NCI-H2227 treated with DMSO at 0.1 percent for 48 hours (cell line): ENCODE data around the gene SPINK1.
"Not testable (repeated sequence)": the region's sequence is repeated elsewhere in the genome, so short reads cannot be mapped to it uniquely, and the experiment has no call there.

Source experiments
- DNase-seq: peaks from one replicate; lab custom pipeline; 2025; lab: John Stamatoyannopoulos, UW

SPINK1 gene

DNA sequence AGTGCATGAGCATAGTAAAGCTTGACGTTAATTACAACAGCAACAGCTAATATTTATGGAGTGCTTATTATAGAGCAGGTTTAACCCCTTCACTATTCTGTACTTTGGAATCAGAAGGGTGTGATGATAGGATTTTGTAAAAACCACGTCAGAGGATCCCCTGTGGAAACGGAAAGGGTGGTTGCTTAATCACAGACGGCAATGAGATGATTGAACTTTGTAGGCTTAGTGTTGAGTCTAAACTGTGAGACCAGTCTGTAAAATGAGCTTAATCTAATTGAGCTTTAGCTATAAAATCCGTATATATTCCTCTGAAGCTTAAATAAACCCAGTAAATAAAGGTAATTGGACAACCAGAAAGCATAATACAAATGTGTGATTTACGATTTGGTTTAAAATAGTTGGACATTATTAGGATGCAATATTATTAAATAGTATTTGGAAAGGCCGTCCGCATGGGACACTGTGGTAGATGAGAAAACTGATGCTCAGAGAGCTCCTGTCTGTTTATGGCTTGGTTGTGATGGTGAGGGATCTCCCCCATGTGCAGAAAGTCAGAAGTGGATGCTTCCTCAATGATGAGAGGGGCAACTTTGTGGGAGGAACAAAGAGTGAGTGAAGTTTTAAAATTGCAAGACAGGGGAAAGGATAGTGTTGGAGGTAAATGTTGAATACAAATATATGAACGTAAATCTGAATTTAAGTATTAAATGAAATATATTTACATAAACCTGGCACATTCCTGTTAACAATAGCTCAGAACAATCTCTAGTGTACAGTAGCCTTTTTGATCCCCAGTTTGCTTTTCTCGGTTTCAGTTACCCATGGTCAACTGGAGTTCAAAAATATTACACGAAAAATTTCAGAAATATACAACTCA, 23.7 kb upstream of the SPINK1 start:
- DNase-seq: no peak

DNA sequence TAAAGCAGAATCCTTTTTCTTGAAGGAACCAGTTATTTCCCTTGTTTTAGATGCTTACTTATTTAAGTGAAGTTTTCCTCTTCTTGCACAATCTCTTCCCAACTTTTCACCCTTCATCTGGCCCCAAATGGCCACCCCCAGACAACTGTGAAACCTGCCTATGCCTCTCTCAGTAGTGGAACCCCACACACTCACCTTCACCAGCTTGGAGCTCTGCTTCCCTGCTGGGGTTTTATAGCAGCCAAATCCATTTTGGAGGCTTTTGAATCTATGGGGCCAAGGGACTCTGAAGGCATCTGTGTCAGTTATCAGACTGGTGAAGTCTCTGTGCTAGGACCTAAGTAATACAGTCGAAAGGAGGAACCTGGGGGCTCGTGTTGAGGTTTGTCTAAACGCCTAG, 22.9 kb upstream of the SPINK1 start:
- no peak for DNase-seq

DNA sequence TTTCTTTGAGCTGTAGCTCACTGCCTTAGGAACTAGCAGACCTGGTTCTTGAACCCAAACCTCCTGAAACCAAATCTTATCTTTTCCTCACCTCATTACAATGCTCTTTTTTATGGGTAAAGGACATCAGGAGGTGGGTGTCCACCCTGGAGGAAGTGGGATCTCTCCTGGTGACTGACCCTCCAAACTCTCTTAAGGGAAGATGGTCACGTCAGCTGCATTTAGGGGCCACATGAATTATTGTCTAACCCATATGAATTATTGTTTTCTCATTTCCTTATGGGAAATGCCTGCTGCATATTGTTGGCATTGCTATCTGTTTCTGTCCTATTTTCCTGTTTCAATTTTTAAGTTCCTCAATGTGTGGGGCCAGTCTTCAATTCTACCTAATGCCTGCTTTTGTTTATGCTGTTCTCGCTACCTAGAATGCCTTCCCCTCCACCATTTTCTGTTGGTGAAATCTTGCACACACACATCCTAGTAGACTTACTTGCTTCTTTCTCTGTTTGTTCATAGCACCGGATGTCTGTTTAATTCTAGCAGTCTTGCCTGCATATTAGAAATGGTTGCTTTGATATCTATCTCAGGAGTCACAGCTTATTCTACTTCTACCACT, 22.0 kb upstream of the SPINK1 start:
- no peak for DNase-seq

DNA sequence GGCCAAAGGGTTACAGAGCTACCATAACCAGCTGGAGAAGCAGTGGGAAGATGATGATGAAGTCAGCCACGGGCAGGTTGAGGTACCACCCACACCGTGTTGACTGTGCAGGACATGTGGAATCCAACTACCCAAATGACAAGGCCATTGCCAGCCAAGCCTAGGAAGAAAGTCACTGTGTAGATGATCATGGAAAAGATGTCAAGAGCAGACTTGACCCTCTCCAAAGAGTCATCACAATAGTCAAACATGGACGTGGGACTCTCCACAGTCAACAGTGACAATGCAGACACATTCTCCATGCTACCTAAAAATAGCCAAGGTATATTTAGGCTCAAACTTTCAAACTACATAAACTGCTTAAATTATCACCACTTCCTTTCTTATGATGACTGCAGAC, 20.9 kb upstream of the SPINK1 start:
- DNase-seq: no peak

DNA sequence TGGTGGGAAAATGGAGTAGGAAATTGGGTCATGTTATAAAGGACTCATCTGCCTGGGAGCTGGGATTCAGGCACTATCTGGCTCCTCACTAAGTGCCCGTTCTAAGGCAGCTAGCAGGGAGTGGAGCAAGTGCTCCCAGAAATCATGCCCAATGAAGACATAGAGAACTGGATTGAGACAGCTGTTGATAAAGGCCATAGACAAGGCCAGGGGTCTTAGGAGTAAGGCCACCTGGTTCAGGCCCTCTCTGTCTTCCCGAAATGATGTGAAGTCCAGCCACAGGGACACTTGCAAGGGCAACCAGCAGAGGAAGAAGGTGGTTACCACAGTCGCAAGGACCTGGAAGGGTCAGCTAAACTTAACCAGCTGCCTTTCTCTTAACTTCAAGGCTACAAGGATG, 20.1 kb upstream of the SPINK1 start:
- DNase-seq: no peak

DNA sequence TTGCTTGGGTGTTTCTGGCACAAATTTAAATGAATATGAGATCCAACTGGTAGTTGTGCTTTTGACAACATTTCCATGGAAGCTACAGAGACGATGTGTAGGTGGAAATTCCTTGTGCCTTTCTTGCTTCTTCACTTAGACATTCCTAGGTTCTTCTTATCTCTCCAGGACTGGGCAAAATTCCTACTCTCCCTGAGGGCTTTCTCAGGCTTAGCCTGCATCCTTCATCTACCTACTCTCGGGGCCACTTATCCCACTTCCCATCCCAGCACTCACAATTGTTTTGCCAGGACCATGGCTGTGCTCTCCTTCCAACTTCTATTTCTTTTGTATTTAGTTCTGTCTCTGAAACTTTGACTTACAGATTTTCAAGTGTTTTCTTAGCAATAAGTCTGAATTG, 17.8 kb upstream of the SPINK1 start:
- DNase-seq: no peak

DNA sequence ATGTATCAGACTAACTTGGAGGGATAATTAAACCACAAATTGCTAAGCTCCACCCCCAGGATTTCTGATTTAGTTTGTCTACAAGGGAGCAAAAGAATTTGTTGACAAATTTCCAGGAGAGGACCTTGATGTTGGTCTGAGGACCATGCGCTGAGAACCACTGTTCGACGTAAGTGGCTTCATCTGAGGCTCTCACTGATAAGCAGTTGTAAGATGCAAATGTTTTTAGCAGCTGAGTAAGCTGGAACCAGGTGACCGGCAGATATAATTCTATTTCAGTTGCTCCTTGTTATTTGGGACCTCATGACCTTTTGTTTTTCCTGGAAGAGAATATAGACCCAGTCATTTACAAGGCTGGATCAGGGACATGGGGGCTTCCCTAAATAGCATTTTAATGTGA, 14.1 kb upstream of the SPINK1 start:
- DNase-seq: no peak

DNA sequence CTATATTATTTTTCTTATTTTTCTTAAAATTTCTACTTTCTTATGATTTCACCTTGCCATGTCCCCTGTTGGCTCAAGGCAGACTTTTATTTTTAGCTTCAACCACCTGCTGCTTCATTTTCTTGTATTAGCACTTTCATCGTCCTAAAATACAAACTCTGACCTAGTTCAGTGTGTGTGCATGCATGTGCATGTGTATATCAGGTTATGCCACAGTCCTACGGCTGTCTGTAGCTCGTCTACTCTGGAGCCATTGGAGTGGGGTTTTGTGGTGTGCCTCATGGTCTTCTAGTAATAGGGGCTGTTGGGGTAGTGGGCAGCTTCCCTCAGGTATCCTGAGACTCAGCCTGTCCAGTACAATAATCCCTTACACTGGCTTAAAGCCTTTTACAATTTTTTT, 13.4 kb upstream of the SPINK1 start:
- no peak for DNase-seq

DNA sequence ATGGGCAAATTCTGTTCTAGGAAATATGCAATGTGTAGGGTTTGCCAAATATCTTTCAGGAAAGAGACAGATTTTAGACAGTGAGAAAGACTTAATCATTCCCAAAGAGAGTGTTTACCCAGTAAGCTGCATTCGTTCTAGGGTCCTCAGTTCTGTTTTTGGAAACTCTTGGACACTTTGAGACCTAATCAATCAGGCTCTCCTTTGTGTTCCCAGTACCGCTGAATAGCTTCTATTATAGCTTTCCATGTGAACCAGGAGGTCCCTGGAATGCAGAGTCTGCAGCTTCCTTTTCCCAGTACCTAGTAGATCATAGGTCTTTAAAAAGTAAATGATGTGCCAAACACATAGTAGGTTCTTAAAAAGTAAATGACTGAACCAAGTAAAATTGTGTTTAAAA, 11.4 kb upstream of the SPINK1 start:
- DNase-seq: no peak

DNA sequence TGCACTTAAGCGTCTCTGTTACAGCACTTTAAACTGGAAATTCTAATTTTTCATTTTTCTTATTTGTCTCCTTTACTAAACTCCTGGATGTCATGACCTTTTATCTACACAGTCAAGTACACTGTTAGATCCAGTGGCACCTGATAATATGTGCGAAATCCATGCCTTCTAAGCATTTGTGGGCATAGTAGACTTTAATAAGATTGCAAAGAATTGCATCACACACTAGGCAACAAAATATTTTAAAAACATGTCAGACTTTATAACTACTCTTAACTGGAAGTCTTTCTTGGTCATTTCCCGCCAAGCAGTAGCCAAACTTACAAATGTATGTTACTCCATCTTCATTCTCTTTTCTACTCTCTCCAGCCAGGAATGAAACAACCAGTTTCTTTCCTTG, 5.0 kb upstream of the SPINK1 start:
- no peak for DNase-seq

DNA sequence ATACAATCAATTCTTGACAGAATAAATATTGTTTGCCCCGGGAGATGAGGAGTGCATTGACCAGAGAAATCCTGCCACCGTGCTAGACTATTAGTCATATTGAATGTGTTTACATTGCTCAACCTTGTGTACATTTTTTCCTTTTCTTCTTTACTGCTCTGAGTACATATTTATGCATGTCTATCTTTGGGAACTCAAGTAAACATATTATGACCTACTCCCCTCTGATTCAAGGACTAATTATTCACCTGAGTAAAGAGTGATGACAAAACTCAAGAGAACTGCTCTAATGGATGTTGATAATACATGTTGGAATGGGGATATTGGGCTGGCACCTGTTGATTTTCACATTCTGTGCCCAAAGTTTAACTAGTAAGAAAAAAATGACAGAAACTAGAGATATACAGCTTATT, 3.9 kb upstream of the SPINK1 start:
- DNase-seq: no peak

DNA sequence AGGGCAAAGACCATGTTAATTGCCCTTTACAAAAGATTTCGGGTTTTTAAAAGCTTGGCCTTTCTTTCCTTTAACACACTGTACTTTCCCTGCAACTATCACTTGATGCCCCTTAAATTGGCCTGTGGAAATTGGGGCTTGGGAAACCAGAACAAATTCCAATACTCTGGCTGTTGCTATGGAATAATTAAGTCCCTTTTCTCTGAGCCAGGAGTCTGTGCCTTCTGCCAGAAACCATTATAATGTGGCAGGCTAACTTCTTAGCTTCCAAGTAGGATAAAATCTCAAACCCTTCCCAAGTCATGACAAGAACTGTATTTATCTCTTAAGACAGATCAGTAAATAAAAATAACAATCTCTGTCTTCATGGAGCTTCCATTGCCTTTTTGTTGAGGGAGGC, 1.1 kb upstream of the SPINK1 start:
- DNase-seq: no peak

DNA sequence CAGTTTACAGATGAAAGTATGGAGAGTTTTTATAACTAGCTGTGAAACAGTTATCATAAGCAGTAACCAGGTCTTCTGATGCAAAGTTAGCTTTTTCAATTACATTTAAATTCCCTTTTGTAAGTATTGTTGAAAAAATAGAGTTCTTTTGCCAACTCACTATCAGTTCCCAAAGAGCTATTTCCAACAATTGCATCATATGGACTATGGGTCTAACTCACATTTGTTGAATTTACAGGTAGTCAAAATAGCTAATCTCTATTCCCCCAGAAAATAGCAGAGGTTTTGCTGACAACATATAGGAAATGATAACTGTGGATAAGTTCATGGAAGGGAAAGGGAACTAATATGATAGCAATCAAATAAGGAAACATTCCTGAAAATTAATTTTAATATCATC, 1.4 kb downstream of the SPINK1 start:
- DNase-seq: no peak

DNA sequence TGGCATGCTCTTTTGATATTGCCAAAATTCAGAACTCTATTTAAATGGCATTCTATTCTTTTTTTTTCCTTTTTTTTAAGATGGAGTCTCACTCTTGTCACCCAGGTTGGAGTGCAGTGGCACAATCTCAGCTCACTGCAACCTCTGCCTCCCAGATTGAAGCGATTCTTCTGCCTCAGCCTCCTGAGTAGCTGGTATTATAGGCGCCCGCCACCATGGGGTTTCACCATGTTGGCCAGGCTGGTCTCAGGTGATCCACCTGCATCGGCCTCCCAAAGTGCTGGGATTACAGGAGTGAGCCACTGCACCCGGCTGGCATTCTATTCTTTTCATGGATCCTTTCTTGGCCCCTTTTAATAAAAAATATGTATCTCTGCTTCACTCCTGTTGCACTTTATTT, 4.5 kb downstream of the SPINK1 start:
- DNase-seq: not testable (repeated sequence)

DNA sequence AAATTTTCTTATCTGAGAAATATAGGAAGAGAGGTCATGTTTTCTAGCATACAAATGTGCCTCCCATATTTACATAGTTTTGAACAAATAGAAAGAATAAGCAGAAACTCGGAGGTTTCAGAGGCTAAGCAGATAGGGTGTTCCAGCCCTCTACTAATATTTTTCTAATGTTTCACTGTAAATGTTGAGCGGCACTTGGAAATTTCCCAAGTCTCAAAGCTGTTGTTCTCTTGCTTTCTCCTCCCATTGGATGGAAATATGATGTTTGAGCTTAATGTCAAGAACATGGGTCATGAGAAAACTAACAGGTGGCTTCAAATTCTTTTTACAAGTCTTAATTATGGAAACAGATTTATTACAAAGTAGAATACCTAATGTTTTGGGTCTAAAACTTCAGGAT, 5.1 kb downstream of the SPINK1 start:
- DNase-seq: no peak

DNA sequence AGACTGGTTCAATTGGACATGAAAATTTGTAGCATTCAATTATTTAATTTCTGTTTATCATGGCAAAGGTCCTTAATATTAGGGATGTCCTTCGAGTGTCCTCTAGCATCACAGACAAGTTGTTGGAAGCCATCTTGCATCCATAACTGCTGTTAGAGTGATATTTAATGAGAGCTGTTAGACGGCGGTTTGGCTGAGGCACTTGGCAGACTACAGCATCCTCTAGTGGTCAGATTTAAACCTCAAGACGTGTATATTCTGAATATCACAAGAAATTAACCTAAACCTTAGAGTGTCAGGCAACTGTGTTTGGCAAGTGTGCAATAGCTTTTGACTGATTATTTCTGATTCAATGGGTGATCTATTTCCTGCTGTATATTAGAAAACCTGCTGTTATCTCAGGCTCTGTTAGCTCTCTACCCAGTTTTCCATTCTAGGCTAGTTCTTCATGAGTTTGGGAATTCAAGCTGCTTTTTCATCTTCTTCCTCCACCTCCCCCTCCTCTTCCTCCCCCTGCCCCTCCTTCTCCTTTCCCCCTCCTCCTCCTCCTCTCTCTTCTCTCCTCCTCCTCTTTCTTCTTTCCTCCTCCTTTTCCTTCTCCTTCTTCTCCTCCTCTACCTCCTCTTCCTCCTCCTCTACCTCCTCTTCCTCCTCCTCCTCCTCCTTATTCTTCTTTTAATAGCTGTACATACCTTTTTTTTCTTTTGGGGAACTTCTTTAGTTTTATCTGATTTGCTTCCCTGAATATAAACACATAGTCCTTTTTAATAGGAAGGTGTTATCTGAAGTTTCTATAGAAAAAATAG, 8.6 kb downstream of the SPINK1 start:
- DNase-seq: peak; percentile 75

DNA sequence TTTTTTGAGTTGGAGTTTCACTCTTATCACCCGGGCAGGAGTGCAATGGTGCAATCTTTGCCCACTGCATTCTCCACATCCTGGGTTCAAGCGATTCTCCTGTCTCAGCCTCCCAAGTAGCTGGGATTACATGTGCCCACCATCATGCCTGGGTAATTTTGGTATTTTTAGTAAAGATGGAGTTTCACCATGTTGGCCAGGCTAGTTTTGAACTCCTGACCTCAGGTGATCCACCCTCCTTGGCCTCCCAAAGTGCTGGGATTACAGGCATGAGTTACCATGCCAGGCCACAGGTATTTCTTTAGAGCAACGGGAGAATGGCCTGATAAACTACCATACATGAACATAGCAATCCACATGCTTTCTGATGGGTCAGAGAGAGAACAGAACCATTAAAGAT, 9.2 kb downstream of the SPINK1 start:
- DNase-seq: not testable (repeated sequence)

DNA sequence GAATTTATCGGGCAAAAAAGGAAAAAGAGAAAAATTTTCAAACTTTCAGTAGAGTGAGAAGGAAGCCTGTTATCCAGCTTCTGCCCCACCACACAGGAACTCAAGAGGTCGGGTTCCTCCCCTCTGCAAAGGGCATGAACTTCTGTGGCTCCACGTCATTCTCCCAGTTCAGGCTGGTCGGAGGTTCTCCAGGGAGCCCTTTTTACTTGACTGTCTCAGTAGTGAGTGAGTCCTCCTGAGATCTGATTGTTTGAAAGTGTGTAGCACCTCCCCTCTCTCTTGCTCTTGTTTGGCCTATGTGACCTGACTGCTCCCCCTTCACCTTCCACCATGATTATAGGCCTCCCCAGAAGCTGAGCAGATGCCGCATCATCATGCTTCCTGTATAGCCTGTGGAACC, 9.7 kb downstream of the SPINK1 start:
- DNase-seq: no peak

DNA sequence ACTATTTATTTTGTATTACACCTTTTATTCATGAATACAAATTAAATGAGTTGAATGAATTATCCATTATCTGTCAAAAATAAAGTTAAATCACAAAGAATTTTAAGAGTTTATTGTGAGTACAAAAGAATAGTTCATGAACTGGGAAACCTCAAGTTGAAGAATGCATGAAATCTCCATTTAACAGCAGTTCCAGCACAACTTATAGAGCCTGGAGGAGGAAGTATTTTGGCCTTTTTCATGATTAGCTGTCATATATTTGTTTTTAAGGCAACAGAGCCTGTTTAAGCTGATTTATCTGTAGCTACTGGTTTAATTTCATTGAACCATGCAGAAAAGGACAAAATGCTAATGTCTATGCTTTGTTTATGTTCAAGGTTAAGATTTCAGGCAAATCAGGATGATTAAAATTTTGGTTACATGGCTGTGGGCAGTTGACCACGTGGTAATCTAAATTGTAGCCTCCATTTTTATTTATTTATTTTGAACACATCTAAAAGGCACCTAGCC, 12.2 kb downstream of the SPINK1 start:
- no peak for DNase-seq

DNA sequence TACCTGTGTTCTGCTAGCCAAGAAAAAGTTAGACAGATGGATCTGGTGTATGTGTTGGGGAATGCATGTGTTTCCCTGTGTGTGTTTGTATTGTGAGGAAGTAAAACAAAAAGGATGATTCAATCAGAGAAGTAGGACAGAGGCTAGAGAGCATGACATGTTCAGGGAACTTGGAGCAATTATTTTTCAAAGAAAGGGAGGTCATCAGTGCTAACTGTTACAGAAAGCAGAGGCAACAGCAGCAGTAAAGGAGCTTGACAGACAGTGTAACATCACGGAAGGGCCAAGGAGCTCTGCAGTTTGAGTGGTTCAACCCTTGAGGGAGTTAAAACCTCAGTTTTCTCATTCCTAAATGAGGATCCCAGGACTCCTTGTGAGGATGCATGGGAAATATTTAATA, 13.2 kb downstream of the SPINK1 start:
- DNase-seq: no peak

DNA sequence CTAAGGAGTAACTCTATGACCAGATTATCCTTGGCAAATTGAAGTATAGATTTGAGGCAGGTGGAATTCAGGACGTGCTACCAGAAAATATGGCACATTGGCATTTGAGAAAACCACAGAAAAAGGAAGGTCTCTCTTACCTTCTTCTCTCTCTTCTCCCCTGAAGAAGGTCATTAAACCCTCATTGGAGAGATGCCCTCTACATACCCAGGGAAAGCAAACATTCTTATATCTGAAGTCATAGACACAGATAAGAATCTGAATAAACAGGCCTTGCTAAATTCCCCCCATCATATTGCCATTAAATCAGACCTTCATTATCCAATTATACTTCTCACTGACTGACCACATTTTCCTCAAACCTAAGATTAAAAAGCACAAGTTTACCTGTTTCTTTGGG, 17.8 kb downstream of the SPINK1 start:
- no peak for DNase-seq

DNA sequence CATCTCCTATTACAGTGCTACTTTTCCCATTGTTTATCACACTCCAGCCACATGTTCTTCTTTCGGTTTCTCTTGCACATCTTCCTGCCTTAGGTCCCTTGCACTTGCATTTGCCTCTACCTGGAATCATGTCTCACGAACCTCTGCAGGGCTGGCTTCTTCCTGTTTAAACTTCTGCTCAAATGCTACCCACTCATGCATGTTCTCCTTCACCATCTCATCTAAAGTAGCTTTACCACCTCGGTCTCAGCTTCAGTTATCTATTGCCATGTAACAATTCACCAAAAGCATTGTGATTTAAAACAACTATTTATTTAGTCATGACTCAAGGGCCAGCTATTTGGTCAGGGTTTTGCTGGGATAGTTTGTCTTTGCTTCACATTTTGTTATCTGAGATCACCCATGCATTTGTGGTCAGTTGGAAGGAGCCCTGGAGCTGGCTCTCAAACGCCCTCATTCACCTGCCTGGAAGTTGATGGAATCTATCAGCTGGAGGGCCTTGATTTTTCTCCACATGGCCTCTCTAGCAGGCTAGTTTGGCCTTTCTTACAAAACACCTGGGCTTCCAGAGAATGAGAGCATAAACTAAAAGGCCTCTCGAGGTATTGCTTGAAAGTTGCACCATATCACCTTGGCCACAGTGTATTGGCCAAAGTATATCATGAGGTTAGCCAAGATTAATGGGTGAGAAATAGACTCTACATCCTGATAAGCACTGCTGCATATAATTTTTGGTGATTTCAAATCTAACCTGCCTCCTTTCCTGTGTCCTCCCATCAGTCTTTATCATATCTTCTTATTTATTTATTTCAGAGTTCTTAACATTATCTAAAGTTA, 21.4 kb downstream of the SPINK1 start:
- DNase-seq: no peak
